OCI-LY3 (cell line): ENCODE data around the gene PSMC3IP.

Source experiments
- H2AFZ ChIP-seq: fragments of 200-600, 300-600 bp; shearing (Covaris generic); 2 replicates; pipeline ENCODE4 v1.6.0; 2014; ENCODE audit warnings: antibody characterized with exemption, low read depth, low read length
- H3K27ac ChIP-seq: fragments of 200-600, 300-600 bp; sonication (generic); 2 replicates; pipeline ENCODE4 v1.5.1; 2014; ENCODE audit warnings: mild to moderate bottlenecking, low read length, moderate library complexity, mixed read lengths
- H3K27me3 ChIP-seq: fragments of 200-600, 300-600 bp; sonication (generic); 2 replicates; pipeline ENCODE4 v1.6.1; 2014; ENCODE audit warnings: low read depth, low read length, mixed read lengths
- H3K36me3 ChIP-seq: fragments of 200-600, 300-600 bp; sonication (generic); replicated peaks from 2 replicates; pipeline ENCODE3; 2014; ENCODE audit warnings: low read depth, low read length, mixed read lengths
- H3K4me1 ChIP-seq: fragments of 300-600, 200-600 bp; sonication (generic); 2 replicates; pipeline ENCODE4 v1.6.1; 2014; ENCODE audit warnings: low read length, mixed read lengths
- H3K4me2 ChIP-seq: fragments of 200-600, 300-600 bp; sonication (generic); 2 replicates; pipeline ENCODE4 v1.6.1; 2014; ENCODE audit warnings: low read length, mixed read lengths
- H3K4me3 ChIP-seq: fragments of 300-600, 200-600 bp; sonication (generic); 2 replicates; pipeline ENCODE4 v1.5.1; 2014; ENCODE audit warnings: antibody characterized with exemption, mild to moderate bottlenecking, low read length, moderate library complexity
- H3K79me2 ChIP-seq: fragments of 300-600, 200-600 bp; shearing (Covaris generic); 2 replicates; pipeline ENCODE4 v1.6.1; 2014; ENCODE audit warnings: mild to moderate bottlenecking, low read length, mixed read lengths
- H3K9ac ChIP-seq: fragments of 300-600, 200-600 bp; shearing (Covaris generic); 2 replicates; pipeline ENCODE4 v1.6.0; 2014; ENCODE audit warnings: mild to moderate bottlenecking, low read length, moderate library complexity
- H3K9me3 ChIP-seq: fragments of 200-600, 300-600 bp; shearing (Covaris generic); 2 replicates; pipeline ENCODE4 v1.6.1; 2014; ENCODE audit warnings: low read length, mixed read lengths; ENCODE audit not compliant: insufficient read depth
- H4K20me1 ChIP-seq: fragments of 200-600, 300-600 bp; sonication (generic); 2 replicates; pipeline ENCODE4 v1.6.1; 2016; ENCODE audit warnings: low read length, mixed read lengths; ENCODE audit not compliant: insufficient read depth
- CTCF ChIP-seq: fragments of 200-600, 300-600 bp; sonication (generic); IDR thresholded peaks from 2 replicates; pipeline ENCODE4 v1.5.1; 2014; ENCODE audit warnings: antibody characterized with exemption, low read length, low read depth
- EZH2phosphoT487 ChIP-seq: fragments of 200-600 bp; shearing (Covaris generic); IDR thresholded peaks from 2 replicates; pipeline ENCODE4 v1.6.1; 2018; ENCODE audit warnings: antibody characterized with exemption, mixed run types, low read depth

Gene PSMC3IP

GRCh38 chr17:42586514-42587230 is 9.1 kb upstream of the PSMC3IP start:
- peak overlapping the region; percentile 92 for H3K27ac ChIP-seq
- peak overlapping the region; percentile 96 for H3K4me2 ChIP-seq
- H3K9ac ChIP-seq = peak overlapping the region; percentile 58
- H3K79me2 ChIP-seq = no peaks in the 10 kb centered on the region
- no peaks in the 10 kb centered on the region for H4K20me1 ChIP-seq
- no peak overlapping the region for H2AFZ ChIP-seq
- H3K27me3 ChIP-seq = no peaks in the 10 kb centered on the region
- peaks cover 28% of the 10 kb centered on the region for H3K4me1 ChIP-seq
- TF ChIP-seq CTCF = no peak
- TF ChIP-seq EZH2phosphoT487 = no peak
- peaks cover 48% of the 10 kb centered on the region for H3K36me3 ChIP-seq
- no peaks in the 10 kb centered on the region for H3K9me3 ChIP-seq
- H3K4me3 ChIP-seq = peak overlapping the region; percentile 56

GRCh38 chr17:42585353-42585752 is 7.8 kb upstream of the PSMC3IP start:
- Histone ChIP-seq H3K9ac (no peak overlapping the region), H3K4me3 (no peak overlapping the region), H3K27ac (peak overlapping the region; percentile 92; the same call in 1 of the 2 replicates), H3K9me3 (no peaks in the 10 kb centered on the region), H4K20me1 (no peaks in the 10 kb centered on the region), H2AFZ (no peak overlapping the region), H3K79me2 (no peaks in the 10 kb centered on the region), H3K4me2 (no peak overlapping the region), H3K4me1 (peaks cover 28% of the 10 kb centered on the region), H3K36me3 (peaks cover 52% of the 10 kb centered on the region), H3K27me3 (no peaks in the 10 kb centered on the region)
- no peak for TF ChIP-seq EZH2phosphoT487

- H2AFZ ChIP-seq = no peak overlapping the region
- peaks cover 56% of the 10 kb centered on the region for H3K36me3 ChIP-seq
- TF ChIP-seq EZH2phosphoT487 = no peak
- no peak for TF ChIP-seq CTCF
- no peaks in the 10 kb centered on the region for H3K27me3 ChIP-seq
- H3K79me2 ChIP-seq = no peaks in the 10 kb centered on the region
- no peaks in the 10 kb centered on the region for H3K9me3 ChIP-seq
- H3K4me2 ChIP-seq = no peak overlapping the region
- no peak overlapping the region for H3K27ac ChIP-seq
- no peak overlapping the region for H3K9ac ChIP-seq
- no peaks in the 10 kb centered on the region for H4K20me1 ChIP-seq
- H3K4me1 ChIP-seq = peaks cover 29% of the 10 kb centered on the region
- no peak overlapping the region for H3K4me3 ChIP-seq
These were observed 7.4 kb upstream of the PSMC3IP start for GRCh38 chr17:42584880-42585279.

GRCh38 chr17:42581744-42582270 is 4.3 kb upstream of the PSMC3IP start:
- Histone ChIP-seq H3K4me2 (no peak overlapping the region), H3K79me2 (peaks cover 24% of the 10 kb centered on the region), H3K36me3 (peaks cover 58% of the 10 kb centered on the region), H3K9ac (no peak overlapping the region), H3K4me1 (peaks cover 32% of the 10 kb centered on the region), H3K4me3 (no peak overlapping the region), H3K9me3 (no peaks in the 10 kb centered on the region), H3K27me3 (no peaks in the 10 kb centered on the region), H3K27ac (no peak overlapping the region), H4K20me1 (no peaks in the 10 kb centered on the region), H2AFZ (no peak overlapping the region)
- TF ChIP-seq EZH2phosphoT487 = no peak
- TF ChIP-seq CTCF = no peak
